ENCODE data around the gene CAMSAP1.

Gene CAMSAP1

GRCh38 chr9:135777623-135778177, 129.6 kb downstream of the CAMSAP1 start:
- POLR2A ChIA-PET, result interaction anchor here (1.0 kb wide), 1 partner anchor 260 kb away, joined by 3 read pairs; no protein-coding TSS in a partner anchor
- Histone ChIP-seq H3K27ac (ENCODE audit: extremely low read depth, low read depth, low read length) (no peak overlapping the region), H3K36me3 (ENCODE audit: control insufficient read depth in 2 of 2, insufficient read depth in 1 of 2, low read length in 2 of 2) (no peaks in the 10 kb centered on the region), H3K4me3 (ENCODE audit: low read depth, low read length) (no peak overlapping the region), H3K9me3 (ENCODE audit: control insufficient read depth, insufficient read depth, low read depth, low read length) (no peaks in the 10 kb centered on the region), H3K4me1 (ENCODE audit: control insufficient read depth, insufficient read depth, low read length) (no peaks in the 10 kb centered on the region)
- CTCF ChIA-PET, result interaction anchor here (0.6 to 0.9 kb wide), 2 partner anchors 20 to 626 kb away, joined by 3 to 7 read pairs; no protein-coding TSS in a partner anchor
- peak; percentile 33; the same call in 1 of the 2 replicates for TF ChIP-seq KLF1 (tag by site-specific recombination; IDR thresholded peaks at IDR 0.05)
- 0 out of 2 replicates have a peak, but pooled peaks have one; percentile 27 for TF ChIP-seq ZNF148 (tag by site-specific recombination; IDR thresholded peaks at IDR 0.05; ENCODE audit: borderline replicate concordance)
- TF ChIP-seq ZFHX2 (tag by site-specific recombination; conservative IDR thresholded peaks at IDR 0.05), result 0 out of 2 replicates have a peak, but pooled peaks have one; percentile 6
- no peak for TF ChIP-seq ZNF501 (tag by site-specific recombination; IDR thresholded peaks at IDR 0.05)
- TF ChIP-seq GLIS2 (tag by site-specific recombination; IDR thresholded peaks at IDR 0.05), result no peak
- no peak for TF ChIP-seq IKZF3 (tag by site-specific recombination; IDR thresholded peaks at IDR 0.05)
- peak; percentile 100 for TF ChIP-seq ZNF394 (tag by site-specific recombination; IDR thresholded peaks at IDR 0.05; ENCODE audit: borderline replicate concordance)
- peak; percentile 64 for TF ChIP-seq ZNF398 (tag by site-specific recombination; IDR thresholded peaks at IDR 0.05)
- no peak for TF ChIP-seq ZNF2 (tag by site-specific recombination; IDR thresholded peaks at IDR 0.05)
- TF ChIP-seq ZNF140 (tag by site-specific recombination; IDR thresholded peaks at IDR 0.05), result no peak
- no peak for TF ChIP-seq PRDM1 (tag by site-specific recombination; IDR thresholded peaks at IDR 0.05)
- TF ChIP-seq ZFP37 (tag by site-specific recombination; IDR thresholded peaks at IDR 0.05), result no peak
- no peak for TF ChIP-seq ZNF768 (tag by site-specific recombination; IDR thresholded peaks at IDR 0.05)

GRCh38 chr9:135776893-135777622, 130.3 kb downstream of the CAMSAP1 start:
- TF ChIP-seq ZNF266 (tag by site-specific recombination; IDR thresholded peaks at IDR 0.05; ENCODE audit: low read depth), result no peak
- TF ChIP-seq KLF16 (tag by site-specific recombination; IDR thresholded peaks at IDR 0.05), result no peak
- H3K27ac ChIP-seq (ENCODE audit: extremely low read depth, low read depth, low read length), result no peak overlapping the region
- POLR2A ChIA-PET, result interaction anchor here (1.0 kb wide), 1 partner anchor 259 kb away, joined by 3 read pairs; no protein-coding TSS in a partner anchor
- no peaks in the 10 kb centered on the region for H3K9me3 ChIP-seq (ENCODE audit: control insufficient read depth, insufficient read depth, low read depth, low read length)
- CTCF ChIA-PET, result interaction anchor here (0.6 to 0.9 kb wide), 2 partner anchors 21 to 625 kb away, joined by 3 to 7 read pairs; no protein-coding TSS in a partner anchor
- H3K4me1 ChIP-seq (ENCODE audit: control insufficient read depth, insufficient read depth, low read length), result no peaks in the 10 kb centered on the region
- no peaks in the 10 kb centered on the region for H3K36me3 ChIP-seq (ENCODE audit: control insufficient read depth in 2 of 2, insufficient read depth in 1 of 2, low read length in 2 of 2)
- H3K4me3 ChIP-seq (ENCODE audit: low read depth, low read length), result no peak overlapping the region

GRCh38 chr9:135775911-135776310, 131.4 kb downstream of the CAMSAP1 start:
- H3K36me3 ChIP-seq (ENCODE audit: control insufficient read depth in 2 of 2, insufficient read depth in 1 of 2, low read length in 2 of 2), result no peaks in the 10 kb centered on the region
- ChIA-PET CTCF (no interaction called here), POLR2A (no interaction called here)
- H3K4me1 ChIP-seq (ENCODE audit: control insufficient read depth, insufficient read depth, low read length), result no peaks in the 10 kb centered on the region
- TF ChIP-seq ZNF677 (tag by site-specific recombination; IDR thresholded peaks at IDR 0.05) (no peak), ZIC2 (tag by site-specific recombination; IDR thresholded peaks at IDR 0.05) (peak; percentile 95)
- H3K4me3 ChIP-seq (ENCODE audit: low read depth, low read length), result no peak overlapping the region
- no peak overlapping the region for H3K27ac ChIP-seq (ENCODE audit: extremely low read depth, low read depth, low read length)
- H3K9me3 ChIP-seq (ENCODE audit: control insufficient read depth, insufficient read depth, low read depth, low read length), result no peaks in the 10 kb centered on the region
